ENCODE measurements around the gene ZNF576. TPM values are rescaled to one million over a fixed set of nuclear protein-coding genes. Genes with fewer than 3 reads are reported as not detected.

Gene ZNF576
- total and polyA plus RNA-seq, 2 of the 13 experiments (the other 11 are each of a cell fraction or from before 2014, with no cell fraction given), result 7.2 to 9.6 TPM

DNA sequence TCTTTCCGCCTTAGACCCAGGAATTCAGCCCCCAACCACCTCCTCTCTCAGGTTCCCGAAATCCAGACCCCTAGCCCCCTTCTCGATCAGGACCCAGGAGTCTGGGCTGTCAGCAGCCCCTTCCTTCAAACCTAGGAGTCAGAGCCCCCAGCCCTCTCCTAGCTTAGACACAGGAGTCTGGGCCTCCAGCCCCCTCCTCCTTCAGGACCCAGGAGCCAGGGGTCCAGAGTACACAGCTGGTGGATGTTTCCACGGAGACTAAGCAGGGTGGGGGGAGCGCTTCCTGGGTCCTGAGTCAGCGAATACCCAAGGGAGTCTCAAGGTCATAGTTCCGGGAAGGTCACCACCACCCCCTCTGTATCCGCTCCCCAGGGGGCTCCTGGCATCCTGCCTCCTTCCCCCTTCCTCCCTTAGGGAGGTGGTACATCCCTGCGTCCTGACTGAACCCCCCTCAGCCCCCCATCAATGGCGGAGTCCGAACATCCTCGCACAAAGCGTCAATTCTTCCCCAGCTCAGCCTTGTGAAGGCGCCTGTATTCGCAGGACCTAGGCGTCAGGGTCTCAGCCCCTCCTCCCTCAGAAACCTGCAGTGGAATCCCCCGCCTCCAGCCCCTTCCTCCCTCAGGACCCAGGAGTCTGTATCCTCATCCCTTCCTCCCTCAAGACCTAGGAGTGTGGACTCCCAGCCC, 38.6 kb downstream of the ZNF576 start (continued):
- TF ChIP-seq ZBTB2 (CRISPR knock-in tag; IDR thresholded peaks at IDR 0.05; ENCODE audit: low read depth) (no peak), HDAC1 (CRISPR knock-in tag; IDR thresholded peaks at IDR 0.05) (peak; percentile 53; the same call in 1 of the 2 replicates), SETDB1 (CRISPR knock-in tag; IDR thresholded peaks at IDR 0.05; ENCODE audit: borderline replicate concordance) (no peak), CTCF (CRISPR knock-in tag; IDR thresholded peaks at IDR 0.05) (no peak), ZNF205 (CRISPR knock-in tag; IDR thresholded peaks at IDR 0.05) (no peak; the same call in 1 of the 2 replicates), KLF13 (CRISPR knock-in tag; IDR thresholded peaks at IDR 0.05) (no peak), E2F1 (CRISPR knock-in tag; IDR thresholded peaks at IDR 0.05) (no peak), ZNF451 (CRISPR knock-in tag; IDR thresholded peaks at IDR 0.05) (no peak), ZBTB37 (CRISPR knock-in tag; IDR thresholded peaks at IDR 0.05) (no peak), MTF2 (CRISPR knock-in tag; IDR thresholded peaks at IDR 0.05; ENCODE audit: borderline replicate concordance) (no peak), KMT2B (CRISPR knock-in tag; IDR thresholded peaks at IDR 0.05) (peak; percentile 34; the same call in 1 of the 2 replicates), ZNF30 (CRISPR knock-in tag; IDR thresholded peaks at IDR 0.05) (no peak), HIVEP1 (CRISPR knock-in tag; IDR thresholded peaks at IDR 0.05) (no peak)
- TF ChIP-seq, protein P1, sequence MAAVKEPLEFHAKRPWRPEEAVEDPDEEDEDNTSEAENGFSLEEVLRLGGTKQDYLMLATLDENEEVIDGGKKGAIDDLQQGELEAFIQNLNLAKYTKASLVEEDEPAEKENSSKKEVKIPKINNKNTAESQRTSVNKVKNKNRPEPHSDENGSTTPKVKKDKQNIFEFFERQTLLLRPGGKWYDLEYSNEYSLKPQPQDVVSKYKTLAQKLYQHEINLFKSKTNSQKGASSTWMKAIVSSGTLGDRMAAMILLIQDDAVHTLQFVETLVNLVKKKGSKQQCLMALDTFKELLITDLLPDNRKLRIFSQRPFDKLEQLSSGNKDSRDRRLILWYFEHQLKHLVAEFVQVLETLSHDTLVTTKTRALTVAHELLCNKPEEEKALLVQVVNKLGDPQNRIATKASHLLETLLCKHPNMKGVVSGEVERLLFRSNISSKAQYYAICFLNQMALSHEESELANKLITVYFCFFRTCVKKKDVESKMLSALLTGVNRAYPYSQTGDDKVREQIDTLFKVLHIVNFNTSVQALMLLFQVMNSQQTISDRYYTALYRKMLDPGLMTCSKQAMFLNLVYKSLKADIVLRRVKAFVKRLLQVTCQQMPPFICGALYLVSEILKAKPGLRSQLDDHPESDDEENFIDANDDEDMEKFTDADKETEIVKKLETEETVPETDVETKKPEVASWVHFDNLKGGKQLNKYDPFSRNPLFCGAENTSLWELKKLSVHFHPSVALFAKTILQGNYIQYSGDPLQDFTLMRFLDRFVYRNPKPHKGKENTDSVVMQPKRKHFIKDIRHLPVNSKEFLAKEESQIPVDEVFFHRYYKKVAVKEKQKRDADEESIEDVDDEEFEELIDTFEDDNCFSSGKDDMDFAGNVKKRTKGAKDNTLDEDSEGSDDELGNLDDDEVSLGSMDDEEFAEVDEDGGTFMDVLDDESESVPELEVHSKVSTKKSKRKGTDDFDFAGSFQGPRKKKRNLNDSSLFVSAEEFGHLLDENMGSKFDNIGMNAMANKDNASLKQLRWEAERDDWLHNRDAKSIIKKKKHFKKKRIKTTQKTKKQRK (IDR thresholded peaks at IDR 0.05; ENCODE audit: low read length), result no peak
- TF ChIP-seq, protein P2, sequence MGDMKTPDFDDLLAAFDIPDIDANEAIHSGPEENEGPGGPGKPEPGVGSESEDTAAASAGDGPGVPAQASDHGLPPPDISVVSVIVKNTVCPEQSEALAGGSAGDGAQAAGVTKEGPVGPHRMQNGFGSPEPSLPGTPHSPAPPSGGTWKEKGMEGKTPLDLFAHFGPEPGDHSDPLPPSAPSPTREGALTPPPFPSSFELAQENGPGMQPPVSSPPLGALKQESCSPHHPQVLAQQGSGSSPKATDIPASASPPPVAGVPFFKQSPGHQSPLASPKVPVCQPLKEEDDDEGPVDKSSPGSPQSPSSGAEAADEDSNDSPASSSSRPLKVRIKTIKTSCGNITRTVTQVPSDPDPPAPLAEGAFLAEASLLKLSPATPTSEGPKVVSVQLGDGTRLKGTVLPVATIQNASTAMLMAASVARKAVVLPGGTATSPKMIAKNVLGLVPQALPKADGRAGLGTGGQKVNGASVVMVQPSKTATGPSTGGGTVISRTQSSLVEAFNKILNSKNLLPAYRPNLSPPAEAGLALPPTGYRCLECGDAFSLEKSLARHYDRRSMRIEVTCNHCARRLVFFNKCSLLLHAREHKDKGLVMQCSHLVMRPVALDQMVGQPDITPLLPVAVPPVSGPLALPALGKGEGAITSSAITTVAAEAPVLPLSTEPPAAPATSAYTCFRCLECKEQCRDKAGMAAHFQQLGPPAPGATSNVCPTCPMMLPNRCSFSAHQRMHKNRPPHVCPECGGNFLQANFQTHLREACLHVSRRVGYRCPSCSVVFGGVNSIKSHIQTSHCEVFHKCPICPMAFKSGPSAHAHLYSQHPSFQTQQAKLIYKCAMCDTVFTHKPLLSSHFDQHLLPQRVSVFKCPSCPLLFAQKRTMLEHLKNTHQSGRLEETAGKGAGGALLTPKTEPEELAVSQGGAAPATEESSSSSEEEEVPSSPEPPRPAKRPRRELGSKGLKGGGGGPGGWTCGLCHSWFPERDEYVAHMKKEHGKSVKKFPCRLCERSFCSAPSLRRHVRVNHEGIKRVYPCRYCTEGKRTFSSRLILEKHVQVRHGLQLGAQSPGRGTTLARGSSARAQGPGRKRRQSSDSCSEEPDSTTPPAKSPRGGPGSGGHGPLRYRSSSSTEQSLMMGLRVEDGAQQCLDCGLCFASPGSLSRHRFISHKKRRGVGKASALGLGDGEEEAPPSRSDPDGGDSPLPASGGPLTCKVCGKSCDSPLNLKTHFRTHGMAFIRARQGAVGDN (CRISPR knock-in tag; IDR thresholded peaks at IDR 0.05), result peak; percentile 75
